Calu3 (cell line): Measurements from ENCODE around the gene CACNA1D. TPM values are rescaled to one million over a fixed set of nuclear protein-coding genes. Genes with fewer than 3 reads are reported as not detected.
A peak's percentile ranks its signal among the peaks of the same experiment; 100 is the strongest.

Experiments used
- BruUV-seq: library from RNA; stranded (reverse); fragments of 400-500 nt; replicated peaks from 2 replicates; lab custom pipeline; 2021; lab: Mats Ljungman, UMichigan
- CTCF ChIA-PET: fragments of 300-600 bp; sonication (Branson Sonifier 250); formaldehyde crosslinking; loops from one replicate; lab custom pipeline; 2022; ENCODE audit warnings: antibody characterized with exemption; lab: Charles Lee
- DNase-seq: peaks from one replicate; pipeline ENCODE4 v3.0.0; 2022
- H3K27ac Mint-ChIP-seq: one replicate; pipeline ENCODE4 v1.8.0; 2022; ENCODE audit warnings: mixed read lengths; ENCODE audit not compliant: unreplicated experiment
- H3K27me3 Mint-ChIP-seq: one replicate; pipeline ENCODE4 v1.8.0; 2022; ENCODE audit warnings: mixed read lengths; ENCODE audit not compliant: unreplicated experiment
- H3K36me3 Mint-ChIP-seq: one replicate; pipeline ENCODE4 v1.8.0; 2022; ENCODE audit warnings: mild to moderate bottlenecking, moderate library complexity, mixed read lengths; ENCODE audit not compliant: insufficient read depth, unreplicated experiment
- H3K4me1 Mint-ChIP-seq: one replicate; pipeline ENCODE4 v1.8.0; 2022; ENCODE audit warnings: mild to moderate bottlenecking, low read depth, mixed read lengths; ENCODE audit not compliant: unreplicated experiment
- H3K4me3 Mint-ChIP-seq: one replicate; pipeline ENCODE4 v1.8.0; 2022; ENCODE audit warnings: mild to moderate bottlenecking, low read depth, moderate library complexity, mixed read lengths; ENCODE audit not compliant: unreplicated experiment
- H3K9me3 Mint-ChIP-seq: one replicate; pipeline ENCODE4 v1.8.0; 2022; ENCODE audit warnings: low read depth, mixed read lengths; ENCODE audit not compliant: unreplicated experiment
- CTCF ChIP-seq: fragments of 200-600 bp; IDR thresholded peaks from one replicate; pipeline ENCODE4 v1.8.0; 2022; ENCODE audit warnings: antibody characterized with exemption; ENCODE audit not compliant: unreplicated experiment
- intact Hi-C: fragments of 100-400 bp; cut with micrococcal nuclease; formaldehyde crosslinking; loops from one replicate; pipeline ENCODE4 v1.10.0; 2022; ENCODE audit not compliant: unreplicated experiment
- total RNA-seq: library from RNA; stranded (reverse); gene quantifications from 2 replicates; pipeline ENCODE4 v1.2.3, GENCODE V29; 2022

The CACNA1D gene
- total RNA-seq, 1 experiment from 2014 or later = 48.3 TPM

- Mint-ChIP-seq H3K27me3 (no peaks in the 10 kb centered on the region), H3K9me3 (no peaks in the 10 kb centered on the region), H3K36me3 (peaks cover 12% of the 10 kb centered on the region), H3K4me1 (peaks cover 25% of the 10 kb centered on the region), H3K27ac (no peak overlapping the region), H3K4me3 (no peak overlapping the region)
- CTCF ChIA-PET = no interaction called here
- TF ChIP-seq CTCF = no peak
- intact Hi-C loops = no loop called here
- BruUV-seq = no TSS peak
- peak; percentile 14 for DNase-seq
Observed at GRCh38 chr3:53806182-53807116, 312.0 kb downstream of the CACNA1D start.

GRCh38 chr3:53807117-53807810 lies 312.9 kb downstream of the CACNA1D start:
- H3K27me3 Mint-ChIP-seq = no peaks in the 10 kb centered on the region
- no peak overlapping the region for H3K4me3 Mint-ChIP-seq
- peaks cover 12% of the 10 kb centered on the region for H3K36me3 Mint-ChIP-seq
- H3K27ac Mint-ChIP-seq = no peak overlapping the region
- no peak for DNase-seq
- BruUV-seq = no TSS peak
- peaks cover 25% of the 10 kb centered on the region for H3K4me1 Mint-ChIP-seq
- CTCF ChIA-PET = no interaction called here
- intact Hi-C loops = no loop called here
- TF ChIP-seq CTCF = no peak
- H3K9me3 Mint-ChIP-seq = no peaks in the 10 kb centered on the region

- intact Hi-C loops = no loop called here
- no peak overlapping the region for H3K4me3 Mint-ChIP-seq
- CTCF ChIA-PET = no interaction called here
- H3K36me3 Mint-ChIP-seq = peaks cover 23% of the 10 kb centered on the region
- no peaks in the 10 kb centered on the region for H3K27me3 Mint-ChIP-seq
- H3K27ac Mint-ChIP-seq = no peak overlapping the region
- no TSS peak for BruUV-seq
- DNase-seq = no peak
- TF ChIP-seq CTCF = no peak
- peaks cover 25% of the 10 kb centered on the region for H3K4me1 Mint-ChIP-seq
- no peaks in the 10 kb centered on the region for H3K9me3 Mint-ChIP-seq
Observed at GRCh38 chr3:53808496-53808895, 314.1 kb downstream of the CACNA1D start.

- peaks cover 23% of the 10 kb centered on the region for H3K36me3 Mint-ChIP-seq
- H3K27ac Mint-ChIP-seq = no peak overlapping the region
- CTCF ChIA-PET = no interaction called here
- H3K27me3 Mint-ChIP-seq = no peaks in the 10 kb centered on the region
- intact Hi-C loops = no loop called here
- no peak overlapping the region for H3K4me3 Mint-ChIP-seq
- H3K9me3 Mint-ChIP-seq = no peaks in the 10 kb centered on the region
- H3K4me1 Mint-ChIP-seq = peaks cover 19% of the 10 kb centered on the region
- no TSS peak for BruUV-seq
- no peak for DNase-seq
- TF ChIP-seq CTCF = no peak
Observed at GRCh38 chr3:53809267-53809666, 314.9 kb downstream of the CACNA1D start.
